Fibroblast of the aortic adventitia (primary cell): ENCODE data around the gene PALM3. TPM values are rescaled to one million over a fixed set of nuclear protein-coding genes. Genes with fewer than 3 reads are reported as not detected.

ENCODE experiments used
- DNase-seq: peaks from one replicate; pipeline ENCODE4 v3.0.0-alpha.2; 2010; ENCODE audit warnings: low read depth
- H3K4me3 ChIP-seq: 2 replicates; pipeline ENCODE4 v1.5.1; 2011; ENCODE audit warnings: low read depth, mild to moderate bottlenecking, control low read depth, low read length, moderate library complexity
- total RNA-seq: library from RNA; depleted of rRNA; stranded (reverse); fragments of >200 nt; gene quantifications from 2 replicates; pipeline ENCODE4 v1.2.3, GENCODE V29; 2012; ENCODE audit warnings: low replicate concordance
- TF ChIP-seq, protein P1 (sequence below): IDR thresholded peaks from 2 replicates; pipeline ENCODE4 v1.5.1; 2011; ENCODE audit warnings: mild to moderate bottlenecking, low read length, control low read depth, inconsistent platforms; ENCODE audit not compliant: insufficient read depth

Gene PALM3
- total RNA-seq, 1 donor = not detected

DNA sequence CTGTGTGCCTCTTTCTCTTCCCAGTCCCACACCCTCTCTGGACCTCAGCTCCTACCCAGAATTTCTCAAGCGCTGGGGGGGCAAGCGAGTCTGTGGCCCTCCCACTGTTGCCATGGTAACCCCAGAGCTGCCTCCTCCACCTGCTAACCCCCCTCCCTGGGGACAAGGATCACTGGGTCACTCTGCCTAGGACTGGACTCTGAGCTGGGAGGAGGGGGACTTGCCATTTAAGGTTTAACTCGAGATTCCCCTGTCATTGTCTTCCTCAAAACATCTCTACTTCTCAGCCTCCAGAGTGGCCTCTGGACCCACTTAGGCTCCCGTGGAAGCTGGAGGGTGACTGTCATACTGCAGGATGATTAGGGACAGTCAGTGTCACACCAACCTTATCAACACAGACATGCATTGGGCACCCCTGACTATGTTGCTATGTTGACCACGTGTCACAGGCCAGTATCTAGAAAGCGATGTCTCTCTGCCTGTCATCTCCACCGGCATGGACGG, 2.2 kb downstream of the PALM3 start:
- TF ChIP-seq, protein P1, sequence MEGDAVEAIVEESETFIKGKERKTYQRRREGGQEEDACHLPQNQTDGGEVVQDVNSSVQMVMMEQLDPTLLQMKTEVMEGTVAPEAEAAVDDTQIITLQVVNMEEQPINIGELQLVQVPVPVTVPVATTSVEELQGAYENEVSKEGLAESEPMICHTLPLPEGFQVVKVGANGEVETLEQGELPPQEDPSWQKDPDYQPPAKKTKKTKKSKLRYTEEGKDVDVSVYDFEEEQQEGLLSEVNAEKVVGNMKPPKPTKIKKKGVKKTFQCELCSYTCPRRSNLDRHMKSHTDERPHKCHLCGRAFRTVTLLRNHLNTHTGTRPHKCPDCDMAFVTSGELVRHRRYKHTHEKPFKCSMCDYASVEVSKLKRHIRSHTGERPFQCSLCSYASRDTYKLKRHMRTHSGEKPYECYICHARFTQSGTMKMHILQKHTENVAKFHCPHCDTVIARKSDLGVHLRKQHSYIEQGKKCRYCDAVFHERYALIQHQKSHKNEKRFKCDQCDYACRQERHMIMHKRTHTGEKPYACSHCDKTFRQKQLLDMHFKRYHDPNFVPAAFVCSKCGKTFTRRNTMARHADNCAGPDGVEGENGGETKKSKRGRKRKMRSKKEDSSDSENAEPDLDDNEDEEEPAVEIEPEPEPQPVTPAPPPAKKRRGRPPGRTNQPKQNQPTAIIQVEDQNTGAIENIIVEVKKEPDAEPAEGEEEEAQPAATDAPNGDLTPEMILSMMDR = no peak
- H3K4me3 ChIP-seq = no peak overlapping the region
- no peak for DNase-seq

DNA sequence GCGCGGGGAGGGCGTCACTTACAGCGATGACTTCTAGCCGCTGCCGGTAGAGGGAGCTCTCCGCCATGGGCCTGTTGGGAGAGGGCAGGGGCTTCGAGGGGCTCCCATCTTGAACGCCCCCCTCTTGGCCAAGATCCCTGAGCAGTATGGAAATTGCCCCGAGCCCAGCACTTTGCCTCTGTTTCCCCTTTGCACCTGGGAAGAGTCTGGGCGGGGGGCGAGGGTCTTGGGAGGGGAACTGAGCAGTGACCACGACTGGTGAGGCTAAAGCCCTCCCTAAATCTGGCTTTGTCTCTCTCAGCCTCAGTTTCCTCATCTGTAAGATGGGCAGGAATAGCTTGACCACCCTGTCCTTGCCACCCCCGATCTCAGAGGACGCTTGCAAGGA, 2.8 kb downstream of the PALM3 start:
- TF ChIP-seq, protein P1 = peak; percentile 70
- H3K4me3 ChIP-seq = no peak overlapping the region
- no peak for DNase-seq

DNA sequence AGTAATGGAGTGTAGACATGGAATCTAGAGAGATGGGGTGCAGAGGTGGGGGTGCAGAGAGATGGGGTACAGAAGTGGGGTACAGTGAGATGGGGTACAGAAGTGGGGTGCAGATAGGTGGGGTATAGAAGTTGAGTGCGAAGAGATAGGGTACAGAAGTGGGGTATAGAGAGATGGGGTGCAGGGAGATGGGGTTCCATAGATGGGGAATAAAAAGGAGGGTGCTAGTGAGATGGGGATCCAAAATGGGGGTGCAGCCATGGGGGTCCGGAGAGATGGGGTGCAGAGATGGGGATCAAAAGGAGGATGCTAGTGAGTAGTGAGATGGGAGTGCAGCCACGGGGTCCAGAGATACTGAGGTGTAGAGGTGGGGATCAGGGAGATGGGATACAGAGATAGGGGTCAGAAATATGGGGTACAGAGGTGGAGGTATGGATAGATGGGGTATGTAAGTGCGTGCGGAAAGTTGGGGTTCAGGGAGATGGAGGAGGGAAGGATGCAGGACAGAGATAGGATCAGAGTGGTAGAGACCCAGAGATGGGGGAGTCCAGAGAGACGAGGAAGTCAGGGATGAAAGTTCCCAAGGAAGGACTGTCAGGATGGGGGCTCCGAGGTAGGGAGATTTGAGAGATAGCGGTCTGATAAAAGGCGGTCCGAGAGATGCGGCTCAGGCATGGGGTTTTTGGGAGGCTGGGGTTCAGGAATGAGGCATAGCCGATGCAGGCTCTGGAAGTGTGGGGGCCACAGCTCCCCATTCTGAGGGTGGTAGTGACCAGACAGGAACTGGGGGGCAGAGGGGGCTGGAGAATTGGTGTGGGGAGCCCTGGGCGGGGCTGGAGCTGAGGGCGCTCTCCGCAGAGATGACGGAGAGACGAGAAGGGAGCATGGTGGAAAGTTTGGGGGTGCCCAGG, 3.4 kb downstream of the PALM3 start:
- TF ChIP-seq, protein P1 = no peak
- peak overlapping the region; percentile 13 for H3K4me3 ChIP-seq
- DNase-seq = no peak

DNA sequence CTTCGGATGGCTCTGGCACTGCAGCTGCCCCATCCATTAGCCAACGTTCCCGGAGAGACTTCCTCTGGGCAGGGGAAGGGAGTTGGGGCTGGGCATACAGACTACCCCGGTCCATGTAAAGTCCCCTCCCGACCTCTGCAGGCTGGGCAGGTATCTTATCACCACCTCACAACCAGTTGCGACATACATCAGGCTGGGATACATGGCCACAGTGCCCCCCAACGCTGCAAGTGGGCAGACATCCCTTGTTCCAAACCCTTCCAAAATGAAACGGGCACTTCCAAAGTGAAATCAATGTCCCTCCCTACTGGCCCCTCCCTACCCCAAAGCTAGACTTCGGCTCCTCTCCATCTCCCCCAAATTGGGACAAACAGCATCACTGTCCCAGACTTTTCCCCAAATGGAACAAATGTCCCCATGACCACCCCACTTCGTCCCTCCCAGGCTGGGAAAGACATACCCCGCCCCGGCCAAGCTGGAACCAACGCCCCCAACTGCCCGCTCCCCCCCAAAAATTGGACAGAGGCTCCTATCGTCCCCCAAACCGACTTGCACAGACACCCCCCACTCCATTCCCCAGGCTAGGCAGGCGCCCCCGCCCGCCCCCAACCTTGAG, 5.0 kb downstream of the PALM3 start:
- TF ChIP-seq, protein P1 = no peak
- peak overlapping the region; percentile 44 for H3K4me3 ChIP-seq

DNA sequence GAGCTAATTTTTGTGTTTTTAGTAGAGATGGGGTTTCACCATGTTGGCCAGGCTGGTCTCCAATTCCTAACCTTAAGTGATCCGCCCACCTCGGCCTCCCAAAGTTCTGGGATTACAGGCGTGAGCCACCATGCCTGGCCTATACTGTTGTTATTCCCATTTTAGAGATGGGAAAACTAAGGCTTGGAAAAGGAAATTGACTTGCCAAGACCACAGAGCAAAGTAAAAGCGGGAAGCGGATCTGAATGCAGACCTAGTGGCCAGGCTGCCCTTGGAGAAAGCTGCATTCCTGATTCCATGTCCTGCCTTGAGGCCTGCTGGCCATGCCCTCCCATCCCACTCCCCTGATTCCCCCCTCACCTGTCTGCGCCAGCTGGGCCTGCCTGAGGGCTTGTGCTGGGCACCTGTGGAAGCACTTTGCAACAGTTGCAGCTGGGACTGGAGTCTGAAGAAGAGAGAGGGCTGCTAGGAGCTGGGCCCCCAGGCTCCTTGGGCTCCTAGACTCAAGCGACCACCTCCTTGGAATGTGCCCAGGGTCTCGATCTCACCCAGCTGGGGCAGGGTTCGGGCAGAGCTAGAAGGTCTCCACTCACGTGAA, 5.7 kb downstream of the PALM3 start:
- TF ChIP-seq, protein P1 = no peak
- H3K4me3 ChIP-seq = no peak overlapping the region
- no peak for DNase-seq

More for the DNA sequence above, 5.0 kb downstream of the PALM3 start:
- DNase-seq = no peak

DNA sequence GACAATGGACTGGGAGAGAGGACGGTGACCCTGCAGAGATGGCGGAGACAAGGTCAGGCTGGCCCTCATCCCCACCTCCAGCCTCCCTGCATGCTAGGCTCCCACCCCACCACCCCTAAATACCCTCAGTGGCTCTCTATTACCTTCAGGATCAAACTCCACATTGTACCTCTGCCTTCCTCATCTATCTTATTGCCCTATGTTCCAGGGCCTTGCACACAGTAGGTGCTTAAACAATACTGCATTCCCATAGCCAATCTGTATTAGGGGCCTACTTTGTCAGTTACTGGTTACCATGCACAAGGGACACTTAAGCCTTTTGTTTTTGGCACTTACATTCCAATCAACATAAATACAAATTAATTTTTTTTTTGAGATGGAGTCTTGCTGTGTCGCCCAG, 6.5 kb downstream of the PALM3 start:
- no peak for DNase-seq
- no peak overlapping the region for H3K4me3 ChIP-seq
- TF ChIP-seq, protein P1 = no peak
